NT2/D1 (cell line): ENCODE data around the gene RPS6KC1.

Experiments used
- SUZ12 ChIP-seq: IDR thresholded peaks from 2 replicates; pipeline ENCODE4 v1.6.1; 2011; ENCODE audit not compliant: insufficient read length, insufficient read depth; ENCODE audit errors: extremely low read depth
- YY1 ChIP-seq: IDR thresholded peaks from 2 replicates; pipeline ENCODE4 v1.6.1; 2011; ENCODE audit not compliant: insufficient read length, insufficient read depth
- ZNF274 ChIP-seq: IDR thresholded peaks from 2 replicates; pipeline ENCODE4 v1.6.1; 2011; ENCODE audit warnings: mild to moderate bottlenecking, low read depth, low read length

DNA sequence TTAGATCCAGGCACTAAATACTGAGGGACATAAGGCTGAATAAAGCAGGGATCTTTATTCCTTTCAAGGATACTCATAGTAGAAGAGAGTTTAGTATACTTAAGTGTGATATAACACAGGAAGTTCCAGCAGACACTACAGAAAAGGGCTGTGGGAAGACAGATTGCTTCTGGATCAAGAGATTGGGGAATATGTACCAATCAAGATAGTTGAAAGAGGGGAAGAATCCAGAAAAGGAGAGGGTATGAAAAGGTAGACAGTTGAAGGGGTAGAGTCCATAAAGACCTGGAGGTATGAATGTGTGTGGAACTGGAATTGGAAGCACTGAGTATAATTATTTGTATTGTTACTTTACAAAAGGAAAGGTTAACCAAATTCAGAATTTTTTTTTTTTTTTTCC is 2.4 kb downstream of the RPS6KC1 start:
- TF ChIP-seq YY1 (no peak), SUZ12 (no peak), ZNF274 (no peak)
